NCI-H1694 treated with DMSO at 0.1 percent for 48 hours (cell line): Measurements from ENCODE around the gene KSR1.

Source experiments
- DNase-seq: peaks from one replicate; lab custom pipeline; 2025; lab: John Stamatoyannopoulos, UW

KSR1 gene

DNA sequence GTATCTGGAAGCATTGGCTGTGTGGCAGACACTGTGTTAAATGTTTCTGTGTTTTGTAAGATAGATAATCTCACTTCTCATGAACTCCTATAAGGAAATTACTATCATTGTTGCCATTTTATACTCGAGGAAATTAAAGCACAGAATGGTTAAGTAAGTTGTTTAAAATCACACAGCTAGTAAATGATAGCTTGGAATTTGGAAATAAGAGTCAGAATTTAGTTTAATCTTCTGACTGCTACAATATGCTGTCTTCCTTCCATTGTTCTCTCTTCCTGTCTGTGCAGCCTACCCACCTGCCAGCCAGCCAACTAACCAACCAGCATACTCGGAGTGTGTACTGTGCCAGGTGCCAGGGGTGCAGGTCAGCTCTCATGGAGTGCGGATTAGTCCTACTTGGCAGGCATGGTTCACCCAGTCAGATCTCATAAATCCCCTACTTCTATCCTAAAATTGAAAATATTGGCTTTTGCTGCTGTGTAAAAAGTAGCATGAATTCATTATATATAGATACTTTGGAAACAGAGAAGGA is 94.8 kb downstream of the KSR1 start:
- DNase-seq, result no peak

DNA sequence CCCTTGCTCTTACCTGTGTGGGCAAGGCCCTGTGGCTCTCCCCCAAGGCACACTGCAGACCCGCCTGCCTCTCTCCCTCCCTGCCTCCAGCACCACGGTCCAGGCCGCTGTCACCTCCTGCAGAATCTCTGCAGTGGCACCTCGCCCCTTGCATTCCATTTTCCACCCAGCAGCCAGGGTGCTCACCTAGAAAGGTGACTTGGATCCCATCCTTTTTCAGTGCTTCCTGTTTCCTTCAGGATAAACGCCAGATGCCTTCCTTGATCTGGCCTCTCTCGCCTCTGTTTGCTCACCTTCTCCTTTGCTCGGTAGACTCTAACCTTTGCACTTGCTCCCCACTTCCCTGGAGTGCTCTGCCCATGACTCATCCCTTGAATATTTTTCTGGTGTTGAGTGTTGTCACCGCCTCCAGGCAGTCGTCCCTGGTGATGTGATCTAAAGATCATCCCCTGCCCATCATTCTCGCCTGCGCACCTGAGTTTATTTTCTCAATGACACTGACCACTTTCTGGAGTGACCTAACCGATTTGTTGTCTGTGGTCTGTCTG is 95.5 kb downstream of the KSR1 start:
- no peak for DNase-seq

DNA sequence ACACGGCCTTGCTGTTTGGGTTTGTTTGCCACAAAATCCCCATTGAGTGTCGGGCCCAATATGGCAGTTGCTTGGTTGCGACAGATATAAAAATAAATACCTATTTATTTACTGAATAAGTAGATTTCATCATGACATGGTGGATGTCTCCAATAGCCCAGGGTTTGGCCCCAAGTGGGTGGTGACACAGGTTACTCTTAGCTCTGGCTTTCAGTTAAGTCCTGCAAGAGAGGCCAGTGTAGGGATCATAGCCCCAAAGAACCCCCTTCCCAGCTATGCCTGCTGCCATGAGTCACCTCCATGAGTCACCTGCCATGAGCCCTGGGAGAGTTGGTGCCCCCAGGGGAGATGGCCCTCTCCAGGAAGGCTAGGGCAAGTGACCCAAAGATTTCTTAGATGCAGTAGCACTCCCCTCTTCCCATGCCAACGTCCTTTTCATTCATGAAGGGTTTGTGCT is 96.1 kb downstream of the KSR1 start:
- DNase-seq, result no peak

DNA sequence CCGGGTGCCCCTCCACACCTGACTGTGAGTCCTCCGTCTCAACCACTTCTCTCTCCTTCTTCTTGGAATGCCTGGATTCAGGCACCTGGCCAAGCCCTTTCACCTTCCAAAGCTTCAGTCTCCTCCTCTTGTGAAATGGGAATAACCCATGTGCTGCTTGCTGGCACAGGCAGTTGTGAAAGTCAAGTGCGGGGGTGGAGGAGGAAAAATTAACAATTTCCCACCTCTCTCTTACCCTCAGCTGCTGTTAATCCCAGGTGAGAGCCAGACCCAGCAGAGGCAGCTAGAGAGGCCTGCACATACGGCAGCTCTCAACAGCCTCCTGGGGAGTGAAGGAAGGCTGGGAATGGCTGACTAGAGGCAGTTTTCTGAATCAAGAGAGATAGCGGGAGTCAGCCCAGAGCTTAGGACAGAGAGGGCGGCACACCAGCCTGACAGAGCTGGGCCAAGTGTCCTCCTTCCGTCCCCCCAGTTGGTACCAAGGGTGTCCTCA is 96.8 kb downstream of the KSR1 start:
- DNase-seq, result no peak

DNA sequence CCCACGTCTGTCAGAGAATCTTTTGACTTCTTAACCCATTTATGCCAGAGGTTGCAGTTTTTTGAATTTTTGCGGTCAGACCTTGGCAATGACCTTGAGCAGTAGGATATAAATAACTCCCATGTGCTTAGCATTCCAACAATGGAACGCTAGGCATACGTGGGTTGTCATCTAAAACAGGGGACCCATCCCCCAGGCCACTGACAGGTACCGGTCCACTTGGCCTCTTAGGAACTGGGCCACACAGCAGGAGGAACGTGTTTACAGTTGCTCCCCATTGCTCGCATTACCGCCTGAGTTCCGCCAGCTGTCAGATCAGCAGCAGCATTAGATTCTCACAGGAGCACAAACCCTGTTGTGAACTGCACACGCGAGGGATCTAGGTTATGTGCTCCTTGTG is 97.9 kb downstream of the KSR1 start:
- no peak for DNase-seq

DNA sequence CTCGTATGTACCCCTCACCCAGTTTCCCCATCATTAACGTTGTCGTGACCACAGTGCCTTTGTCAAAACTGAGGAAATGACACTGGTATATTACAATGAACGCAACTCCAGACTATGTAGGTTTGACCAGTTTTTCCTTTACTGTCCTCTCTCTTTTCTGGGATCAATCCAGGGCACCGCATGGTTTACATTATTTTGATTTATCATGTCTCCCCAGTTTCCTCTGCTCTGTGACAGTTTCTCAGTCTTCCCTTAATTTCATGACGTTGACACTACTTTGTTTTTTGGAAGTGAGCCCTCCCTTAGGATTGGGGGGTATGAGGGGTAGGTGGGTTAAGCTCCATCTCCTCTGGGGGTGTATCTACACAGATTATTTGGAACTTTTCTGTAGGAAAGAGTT is 98.7 kb downstream of the KSR1 start:
- no peak for DNase-seq

DNA sequence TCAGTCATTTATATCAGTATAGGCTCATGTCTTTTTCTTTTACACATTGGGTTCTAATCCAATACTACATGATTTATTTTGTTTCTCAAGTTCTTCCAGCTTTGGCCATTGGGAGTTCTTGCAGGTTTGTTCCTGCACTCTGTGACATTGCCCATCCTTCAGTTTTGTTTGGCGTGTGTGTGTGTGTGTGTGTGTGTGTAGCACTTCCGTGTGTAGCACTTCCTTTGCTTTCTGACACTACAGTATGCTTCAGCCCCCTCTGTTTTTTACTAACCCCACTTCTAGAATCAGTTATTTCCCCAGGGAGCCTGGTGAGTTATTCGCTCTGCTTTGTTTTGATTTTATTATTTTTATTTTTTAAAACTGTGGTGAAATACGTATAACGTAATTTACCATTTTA is 99.1 kb downstream of the KSR1 start:
- DNase-seq, result no peak

DNA sequence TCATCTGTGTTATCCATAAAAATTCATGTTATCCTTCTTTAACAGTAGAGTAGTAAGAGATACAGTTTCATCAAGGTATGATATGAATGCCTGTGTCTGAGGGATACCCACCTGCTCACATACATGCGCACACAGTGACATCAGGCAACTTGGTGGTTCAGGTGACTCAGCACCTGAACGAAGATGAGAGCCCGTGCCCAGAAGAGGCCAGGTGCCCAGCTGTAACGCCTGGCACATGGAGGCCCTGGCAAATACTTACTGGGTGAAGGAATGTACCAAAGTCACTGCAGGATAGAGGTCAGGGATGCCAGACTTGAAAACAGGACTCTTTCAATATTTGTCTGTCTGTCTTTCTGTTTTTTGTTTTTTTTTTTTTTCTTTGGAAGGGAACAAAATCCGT is 102.1 kb downstream of the KSR1 start:
- no peak for DNase-seq

DNA sequence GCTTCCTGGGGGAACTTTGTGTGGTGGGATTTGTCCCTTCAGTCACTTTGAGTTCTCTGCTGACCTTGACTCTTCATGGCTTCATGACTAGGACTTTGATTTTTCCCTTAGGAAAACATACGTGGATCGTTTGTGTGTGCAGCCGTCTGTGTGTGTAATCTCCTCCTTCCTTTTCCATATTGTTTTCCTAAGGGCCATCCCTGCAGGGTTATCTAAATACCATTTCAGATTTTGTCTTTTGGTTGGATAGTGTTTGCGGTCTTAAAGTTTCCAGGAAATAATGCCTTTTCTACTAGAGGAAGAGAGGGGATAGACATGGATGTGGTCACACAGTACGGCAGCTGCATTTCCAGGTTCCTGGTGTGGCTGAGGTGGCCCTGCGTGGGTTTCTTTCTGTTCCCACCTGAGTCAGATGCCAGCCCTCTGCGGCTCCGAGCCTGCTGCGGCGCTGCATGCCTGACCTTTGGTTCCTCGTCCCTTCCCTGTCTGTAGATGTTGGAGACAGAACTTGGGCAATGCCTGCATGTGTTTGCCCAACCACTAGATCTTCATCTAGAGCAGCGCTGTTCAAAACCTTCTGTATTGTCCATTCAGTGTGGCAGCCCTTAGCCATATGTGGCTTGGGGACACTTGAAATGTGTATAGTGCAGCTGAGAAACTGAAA is 102.7 kb downstream of the KSR1 start:
- no peak for DNase-seq

DNA sequence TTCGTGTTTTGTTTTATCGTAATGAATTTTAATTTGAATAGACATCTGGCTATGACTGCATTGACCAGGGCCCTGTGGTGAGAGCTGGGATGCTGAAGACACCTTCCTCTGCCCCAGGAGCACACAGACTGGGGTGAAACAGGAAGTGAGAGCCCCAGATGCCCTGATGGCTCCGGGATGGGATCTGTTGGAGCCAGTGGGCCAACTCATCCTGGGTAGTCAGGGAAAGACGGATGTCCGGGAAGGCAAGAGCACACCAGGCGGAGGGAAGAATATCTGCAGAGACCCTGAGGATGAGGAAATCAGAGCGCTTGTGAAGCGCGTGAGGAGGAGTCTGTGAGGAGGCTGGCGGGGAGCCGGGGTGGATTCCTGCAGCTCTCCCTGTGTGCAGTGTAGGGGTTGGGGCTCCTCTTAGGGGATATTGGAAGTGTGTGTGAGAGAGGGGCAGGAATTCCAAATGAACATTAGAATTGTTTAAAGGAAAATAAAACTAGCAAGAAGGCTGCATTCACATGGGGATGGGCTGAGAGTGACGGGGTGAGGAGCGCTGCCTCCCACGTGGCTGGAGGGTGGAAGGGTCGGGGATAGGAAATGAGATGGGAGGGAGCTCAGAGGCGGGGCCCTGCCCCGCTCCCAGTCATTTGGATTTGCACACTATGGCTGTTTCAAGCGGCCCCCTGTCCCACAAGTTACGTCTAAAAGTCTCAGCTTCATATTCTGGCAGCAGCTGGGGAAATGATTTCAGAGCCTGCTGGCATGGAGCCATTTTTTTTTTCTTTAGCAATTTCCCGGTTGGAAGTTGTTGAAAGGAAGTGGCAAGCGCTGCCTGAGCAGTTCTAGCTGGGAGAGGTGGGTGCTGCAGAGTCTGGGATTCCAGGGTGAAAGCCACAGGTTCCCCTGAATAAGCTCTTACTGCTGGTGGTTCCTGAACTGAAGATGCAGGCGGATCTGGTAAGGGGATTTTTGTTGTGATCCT is 103.5 kb downstream of the KSR1 start:
- peak; percentile 68 for DNase-seq

DNA sequence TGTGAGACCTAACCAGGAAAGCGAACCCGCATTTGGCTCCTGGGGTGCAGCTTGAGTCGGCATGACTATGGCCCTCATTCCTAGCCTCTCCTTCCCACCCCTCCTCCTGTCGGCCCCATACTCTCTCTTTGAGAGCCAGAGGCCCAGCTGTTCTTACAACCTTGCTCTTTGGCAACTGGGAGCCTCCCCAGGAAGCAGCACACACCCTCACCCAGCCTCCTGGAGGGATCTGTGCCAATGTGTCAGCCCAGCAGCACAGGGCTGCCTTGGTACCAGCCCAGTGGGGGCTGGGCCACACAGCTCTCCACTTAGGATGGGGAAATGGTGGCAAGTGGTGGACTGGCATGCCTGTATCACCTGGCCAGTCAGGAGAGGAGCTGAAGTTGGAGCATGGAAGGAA is 104.4 kb downstream of the KSR1 start:
- DNase-seq, result no peak

DNA sequence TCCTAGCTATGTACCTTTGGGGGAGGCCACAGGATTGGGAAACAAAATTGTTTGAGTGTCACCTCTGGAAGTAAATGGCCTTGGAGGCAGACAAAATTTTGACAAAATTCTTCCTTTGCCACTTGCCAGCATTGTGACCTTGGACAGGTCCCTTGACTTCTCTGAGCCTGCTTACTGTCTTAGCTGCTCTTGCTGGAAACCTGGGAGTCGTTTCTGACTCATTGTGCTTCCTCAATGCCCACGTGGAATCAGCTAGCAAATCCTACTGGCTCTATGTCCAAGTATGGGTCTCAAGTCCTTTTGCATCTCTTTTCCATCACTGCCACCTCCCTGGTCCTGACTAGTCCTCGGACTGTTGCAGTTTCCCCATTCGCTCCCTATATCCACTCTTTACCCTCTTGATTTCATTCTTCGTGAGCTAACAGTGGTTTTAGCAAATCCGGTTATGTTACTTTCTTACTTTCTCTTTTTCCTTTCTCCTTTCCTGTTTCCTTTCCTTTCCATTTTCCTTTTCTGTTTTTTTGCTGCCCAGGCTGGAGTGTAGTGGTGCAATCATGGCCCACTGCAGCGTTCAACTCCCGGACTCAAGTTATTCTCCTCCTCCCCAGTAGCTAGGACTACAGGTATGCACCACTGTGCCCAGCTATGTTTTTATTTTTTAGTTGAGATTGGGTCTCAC is 106.7 kb downstream of the KSR1 start:
- DNase-seq, result no peak

DNA sequence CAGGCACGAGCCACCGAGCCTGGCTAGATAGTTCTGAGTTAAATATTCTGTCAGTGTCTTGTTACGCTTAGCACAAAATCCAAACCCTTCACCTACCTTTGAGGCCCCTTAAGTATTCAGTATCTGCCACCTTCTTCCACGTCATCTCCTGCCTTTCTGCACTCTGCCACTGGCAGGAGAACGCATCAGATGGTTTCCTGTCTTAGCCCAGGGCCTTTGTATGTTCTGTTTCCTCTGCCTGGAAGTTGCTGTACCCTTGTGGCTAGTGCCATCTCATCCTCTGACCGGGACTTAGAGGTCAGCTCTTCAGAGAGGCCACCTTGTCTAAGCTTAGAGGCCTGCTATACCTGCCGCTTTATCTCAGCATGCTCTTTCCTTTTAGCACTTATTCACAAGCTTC is 107.3 kb downstream of the KSR1 start:
- DNase-seq, result no peak

DNA sequence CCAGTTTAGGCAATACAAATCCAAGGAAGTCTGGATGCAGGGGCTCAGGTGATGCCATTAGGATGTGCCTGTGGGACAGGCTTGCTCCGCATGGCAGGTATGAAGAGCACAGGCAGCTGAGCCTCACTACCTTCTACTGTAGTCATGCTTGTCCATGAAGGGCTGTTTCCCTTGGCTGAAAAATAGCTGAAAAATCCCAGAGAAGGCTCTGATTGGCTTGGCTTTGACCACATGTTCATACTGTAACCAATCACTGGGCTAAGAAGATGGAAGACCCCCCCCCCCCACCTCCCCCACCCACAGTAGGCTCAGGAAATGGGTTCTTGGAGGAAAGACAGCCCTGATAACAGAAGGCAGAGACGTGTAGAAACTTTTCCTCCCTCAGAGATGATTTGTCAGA is 108.2 kb downstream of the KSR1 start:
- no peak for DNase-seq

DNA sequence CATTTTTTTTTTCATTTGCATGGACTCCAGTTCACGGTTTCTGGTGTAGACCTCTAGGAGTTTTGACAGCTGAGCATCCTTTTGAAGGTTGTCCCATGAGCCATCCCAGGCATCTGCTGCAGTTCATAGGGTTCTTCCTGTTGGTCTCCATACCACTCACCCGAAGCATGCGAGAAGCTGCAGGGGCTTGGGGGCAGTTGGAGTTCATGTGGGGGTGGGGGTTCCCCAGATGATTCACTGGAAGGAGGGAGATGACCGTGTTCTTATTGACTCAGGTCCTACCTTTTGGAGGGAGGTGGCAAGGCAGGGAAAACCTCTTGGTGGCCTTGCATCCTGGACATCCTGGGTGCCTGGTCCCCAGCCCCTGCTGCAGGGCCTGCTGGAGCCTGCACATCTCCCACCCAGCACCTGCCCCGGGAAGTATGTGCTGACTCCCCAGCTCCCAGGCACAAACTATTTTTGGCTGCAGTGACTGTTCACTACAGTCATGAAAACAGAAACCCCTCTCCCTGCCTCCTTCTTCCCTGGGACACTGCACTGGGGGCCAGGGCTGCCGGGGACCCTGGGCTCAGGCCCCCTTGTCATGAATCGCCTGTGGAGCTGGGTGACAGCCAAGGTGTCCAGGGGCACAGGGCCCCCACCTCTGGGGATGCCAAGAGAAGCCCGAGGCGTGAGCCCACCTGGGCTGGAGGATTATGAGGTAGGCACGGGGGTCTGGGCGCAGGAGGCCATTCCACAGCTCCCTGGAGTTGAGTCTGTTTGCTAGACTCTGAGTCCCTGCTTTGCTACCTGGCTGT is 109.8 kb downstream of the KSR1 start:
- no peak for DNase-seq

DNA sequence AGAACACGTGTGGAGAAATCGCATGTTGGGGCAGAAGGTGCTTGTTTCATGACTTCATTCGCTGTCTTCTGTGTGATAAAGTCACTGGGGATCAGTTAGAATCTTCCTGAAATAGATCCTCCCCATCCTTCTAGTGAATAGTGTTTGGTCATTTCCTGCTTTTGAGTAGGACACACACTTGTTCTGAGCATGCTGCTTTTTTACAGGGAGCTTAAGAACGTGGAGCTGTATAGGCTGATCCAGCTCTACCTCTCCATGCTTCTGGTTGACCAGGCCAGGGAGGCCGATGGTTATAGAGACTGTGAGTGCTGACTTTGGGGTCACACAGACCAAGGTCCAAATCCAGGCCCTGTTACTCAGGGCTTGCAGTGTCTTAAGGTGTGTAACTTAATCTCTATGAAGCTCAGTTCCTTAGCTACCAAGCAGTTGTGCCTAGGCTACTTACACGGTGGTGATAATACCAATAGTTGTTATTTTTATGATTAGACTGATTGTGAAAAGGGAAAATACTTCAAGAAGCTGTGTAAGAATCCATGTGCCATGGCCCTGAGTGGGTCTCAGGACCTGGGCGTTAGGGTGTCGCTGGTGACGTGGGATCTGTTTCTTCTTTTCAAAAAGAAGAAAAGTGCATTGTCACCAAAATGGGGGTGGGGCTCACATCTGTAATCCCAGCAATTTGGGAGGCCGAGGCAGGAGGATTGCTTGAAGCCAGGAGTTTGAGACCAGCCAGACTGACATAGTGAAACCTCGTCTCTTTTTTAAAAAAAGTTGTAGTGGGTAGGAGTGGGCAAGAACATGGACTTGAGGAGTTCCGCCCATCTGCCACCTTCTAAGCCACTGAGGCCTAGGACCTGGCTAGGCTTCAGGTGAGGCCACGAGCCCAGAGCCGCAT is 110.7 kb downstream of the KSR1 start:
- DNase-seq, result no peak

DNA sequence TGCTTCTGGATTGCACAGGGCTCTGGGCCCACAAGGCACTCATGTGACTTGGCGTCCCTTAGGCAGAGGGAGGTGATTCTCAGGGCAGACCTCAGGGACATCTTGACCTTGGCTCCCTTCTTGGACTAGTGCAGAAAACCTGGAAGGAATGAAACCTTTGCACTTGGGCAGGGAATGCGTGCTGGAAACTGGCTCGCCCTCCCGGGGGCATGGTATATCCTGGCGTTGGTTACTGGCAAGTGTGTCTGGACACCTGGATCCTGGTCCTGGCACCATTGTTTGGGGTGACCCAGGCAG is 111.3 kb downstream of the KSR1 start:
- no peak for DNase-seq

DNA sequence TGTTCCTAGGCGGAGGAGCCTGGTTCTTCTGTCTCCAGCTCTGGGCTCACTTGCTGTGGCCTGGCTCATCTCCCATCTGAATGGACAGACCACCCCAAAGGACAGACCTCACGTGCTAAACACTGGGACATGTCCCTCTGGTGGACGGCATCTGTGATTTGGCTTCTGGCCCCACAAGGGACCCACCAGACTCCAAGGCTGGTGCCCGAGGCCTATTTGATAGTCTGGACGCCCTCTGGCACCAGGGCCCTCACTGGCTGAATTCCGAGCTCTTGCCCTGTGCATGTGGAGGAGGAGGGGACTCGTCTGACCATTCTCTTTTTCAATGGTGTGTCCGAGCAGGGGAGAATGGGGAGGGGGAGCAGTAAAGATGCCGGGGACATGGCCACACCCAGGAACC is 112.0 kb downstream of the KSR1 start:
- no peak for DNase-seq

DNA sequence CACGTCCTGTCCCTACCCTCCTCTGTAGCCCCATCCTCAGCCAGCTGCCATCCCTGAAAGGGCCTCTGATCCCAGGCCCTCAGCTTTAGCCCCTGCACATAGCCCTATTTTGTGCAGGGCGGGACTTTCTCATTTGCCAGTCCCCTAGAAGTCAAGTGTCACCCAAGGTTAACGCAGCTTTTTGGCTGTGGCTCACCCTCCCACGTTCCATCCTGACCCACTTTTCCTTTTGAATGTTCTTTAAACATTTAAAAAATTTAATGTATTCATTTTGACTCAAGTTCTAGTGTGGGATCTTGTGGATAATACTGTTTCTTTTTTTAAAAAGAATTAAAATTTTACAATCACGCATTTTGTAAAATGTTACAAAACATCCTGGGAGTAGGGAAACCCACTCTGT is 112.6 kb downstream of the KSR1 start:
- DNase-seq, result no peak

DNA sequence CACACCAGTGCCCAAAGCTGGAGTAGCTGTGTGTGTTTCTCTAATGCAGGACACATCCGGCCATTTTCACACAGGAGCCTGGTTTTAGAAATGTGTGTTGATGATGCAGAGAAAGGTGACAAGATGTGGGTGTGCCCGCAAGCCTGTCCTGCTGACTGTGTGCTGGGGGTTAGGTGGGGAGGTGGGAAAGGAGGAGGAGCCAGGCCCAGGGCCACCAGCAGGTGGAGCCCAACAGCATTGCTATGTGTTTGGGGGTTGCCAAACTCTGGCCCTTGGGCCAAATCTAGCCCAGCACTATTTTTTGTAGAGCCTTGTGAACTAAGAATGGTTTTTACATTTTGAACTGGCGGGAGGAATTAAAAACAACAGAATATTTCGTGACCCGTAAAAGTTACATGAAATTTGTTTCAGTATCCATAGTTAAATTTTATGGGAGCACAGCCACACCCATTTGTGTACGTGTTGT is 113.0 kb downstream of the KSR1 start:
- DNase-seq, result no peak
